Endothelial cell of umbilical vein (primary cell): ENCODE measurements around the gene GRK4. TPM values are rescaled to one million over a fixed set of nuclear protein-coding genes. Genes with fewer than 3 reads are reported as not detected.

Experiments
- BruUV-seq: library from RNA; stranded (reverse); fragments of 400-500 nt; replicated peaks from 2 replicates; lab custom pipeline; 2021; lab: Mats Ljungman, UMichigan
- CTCF ChIA-PET: fragments of 300-600, 350-600 bp; sonication (Branson Sonifier 250); formaldehyde crosslinking; loops from one replicate; lab custom pipeline; 2021; ENCODE audit warnings: antibody characterized with exemption, inconsistent platforms; lab: Charles Lee
- POLR2A ChIA-PET: fragments of 300-600, 350-600 bp; sonication (Branson Sonifier 250); formaldehyde crosslinking; loops from one replicate; lab custom pipeline; 2021; ENCODE audit warnings: antibody characterized with exemption, inconsistent platforms; lab: Charles Lee
- DNase-seq: peaks from one replicate; pipeline ENCODE4 v3.0.0-alpha.2; 2011; ENCODE audit warnings: low read depth, low spot score
- FAIRE-seq: peaks from 2 replicates; lab custom pipeline; 2011; peaks lifted over from hg19 to GRCh38; lab: Jason Lieb, UNC
- H2AFZ ChIP-seq: 2 replicates; pipeline ENCODE4 v1.6.0; 2012; ENCODE audit warnings: low read depth, low read length, control low read depth, inconsistent platforms
- H3K27ac ChIP-seq: 2 replicates; pipeline ENCODE4 v1.5.1; 2011; ENCODE audit warnings: low read depth, mild to moderate bottlenecking, control low read depth, low read length, moderate library complexity; ENCODE audit not compliant: insufficient read depth
- H3K27me3 ChIP-seq, 2 experiments: 2 replicates each; pipeline versions ENCODE4 v1.6.0 to v1.6.1; 2011; ENCODE audit warnings: low read length in 2 of 2, mixed read lengths in 1 of 2; ENCODE audit not compliant: control insufficient read depth in 2 of 2, insufficient read depth in 2 of 2
- H3K36me3 ChIP-seq, 2 experiments: 2 replicates in 1 of 2; 3 replicates in 1 of 2; pipeline ENCODE4 v1.5.1; 2011; ENCODE audit warnings: low read length in 2 of 2, mild to moderate bottlenecking in 1 of 2, moderate library complexity in 1 of 2; ENCODE audit not compliant: control insufficient read depth in 2 of 2, insufficient read depth in 2 of 2; ENCODE audit errors: extremely low read depth in 1 of 2
- H3K4me1 ChIP-seq: 3 replicates; pipeline ENCODE4 v1.5.1; 2011; ENCODE audit warnings: mild to moderate bottlenecking, low read length; ENCODE audit not compliant: control insufficient read depth, insufficient read depth; ENCODE audit errors: extremely low read depth
- H3K4me2 ChIP-seq: 2 replicates; pipeline ENCODE4 v1.6.1; 2011; ENCODE audit warnings: low read length, control low read depth, mixed read lengths; ENCODE audit not compliant: insufficient read depth
- H3K4me3 ChIP-seq, 3 experiments: fragments of 200-600 bp in 1 of 3; sonication (generic), shearing (Covaris generic) in 1 of 3; replicated peaks in 1 of 3; 2 replicates each; pipeline ENCODE4 v1.5.1; 2011 to 2016; ENCODE audit warnings: control low read depth in 3 of 3, low read length in 3 of 3, mild to moderate bottlenecking in 2 of 3, inconsistent platforms in 1 of 3, low read depth in 1 of 3, moderate library complexity in 1 of 3; ENCODE audit not compliant: insufficient read depth in 1 of 3
- H3K79me2 ChIP-seq: 2 replicates; pipeline ENCODE4 v1.6.0; 2012; ENCODE audit warnings: low read length, inconsistent platforms; ENCODE audit not compliant: control insufficient read depth, insufficient read depth
- H3K9ac ChIP-seq: replicated peaks from 2 replicates; pipeline ENCODE3; 2011; ENCODE audit warnings: low read length, control low read depth; ENCODE audit not compliant: insufficient read depth; ENCODE audit errors: extremely low read depth
- H3K9me1 ChIP-seq: replicated peaks from 3 replicates; pipeline ENCODE4 v1.6.0; 2011; ENCODE audit warnings: mild to moderate bottlenecking, low read length; ENCODE audit not compliant: control insufficient read depth, insufficient read depth; ENCODE audit errors: extremely low read depth
- H3K9me3 ChIP-seq: replicated peaks from 2 replicates; pipeline ENCODE4 v1.5.1; 2012; ENCODE audit warnings: low read length, inconsistent platforms; ENCODE audit not compliant: control insufficient read depth, insufficient read depth
- H4K20me1 ChIP-seq: replicated peaks from 2 replicates; pipeline ENCODE3; 2011; ENCODE audit warnings: mild to moderate bottlenecking, low read length; ENCODE audit not compliant: control insufficient read depth, insufficient read depth; ENCODE audit errors: extremely low read depth
- EZH2 ChIP-seq: IDR thresholded peaks from 2 replicates; pipeline ENCODE4 v1.6.1; 2012; ENCODE audit warnings: borderline replicate concordance, low read depth, mild to moderate bottlenecking, moderate library complexity, low read length, inconsistent platforms; ENCODE audit not compliant: severe bottlenecking
- FOS ChIP-seq: IDR thresholded peaks from 2 replicates; pipeline ENCODE4 v1.6.1; 2011; ENCODE audit warnings: mild to moderate bottlenecking, low read length, moderate library complexity, borderline replicate concordance; ENCODE audit not compliant: insufficient read depth
- GATA2 ChIP-seq: IDR thresholded peaks from 2 replicates; pipeline ENCODE4 v1.7.0; 2011; ENCODE audit warnings: low read depth, mild to moderate bottlenecking, moderate library complexity, mixed read lengths, low read length; ENCODE audit not compliant: insufficient read length, insufficient read depth
- JUN ChIP-seq: IDR thresholded peaks from 2 replicates; pipeline ENCODE4 v1.6.1; 2011; ENCODE audit warnings: borderline replicate concordance, low read depth; ENCODE audit not compliant: insufficient read length, insufficient read depth
- MYC ChIP-seq: IDR thresholded peaks from one replicate; pipeline ENCODE4 v1.6.1; 2011; ENCODE audit warnings: mild to moderate bottlenecking, low read depth, low read length
- POLR2A ChIP-seq: IDR thresholded peaks from 2 replicates; pipeline ENCODE4 v1.6.1; 2012; ENCODE audit warnings: low read depth, mild to moderate bottlenecking, control low read depth, low read length
- POLR2AphosphoS5 ChIP-seq: IDR thresholded peaks from 2 replicates; pipeline ENCODE4 v1.6.1; 2012; ENCODE audit warnings: low read depth, mild to moderate bottlenecking, control low read depth, low read length, moderate library complexity; ENCODE audit not compliant: insufficient read depth
- dilution Hi-C: fragments of 300-500 bp; cut with MboI; formaldehyde crosslinking; loops from one replicate; pipeline ENCODE4 v1.15.0; 2019; ENCODE audit warnings: low sequenced_read_pairs; ENCODE audit not compliant: extremely low pct_ligation_motif_present
- intact Hi-C: fragments of 100-400 bp; cut with micrococcal nuclease; formaldehyde crosslinking; loops from one replicate; pipeline ENCODE4 v1.10.0; 2022
- polyA plus RNA-seq, 4 experiments: library from polyadenylated mRNA; depleted of rRNA in 3 of 4; stranded (reverse) in 3 of 4; unstranded in 1 of 4; fragments of >200 nt; gene quantifications; 2 replicates each; pipeline versions ENCODE4 v1.2.1 to v1.2.3, GENCODE V29; 2011 to 2012; ENCODE audit warnings: missing spikeins in 1 of 4
- total RNA-seq: library from RNA; stranded (reverse); gene quantifications from 2 replicates; pipeline ENCODE4 v1.2.3, GENCODE V29; 2021
- TF ChIP-seq, protein P1 (sequence below): IDR thresholded peaks from 2 replicates; pipeline ENCODE4 v1.6.1; 2011; ENCODE audit not compliant: insufficient read depth, insufficient read length
- TF ChIP-seq, protein P2 (sequence below), 2 donors: IDR thresholded peaks; 1 replicate in 1 of 2; 2 replicates in 1 of 2; pipeline ENCODE4 v1.5.1; 2011; ENCODE audit warnings: low read length in 2 of 2, mild to moderate bottlenecking in 2 of 2, moderate library complexity in 2 of 2, control low read depth in 1 of 2, inconsistent platforms in 1 of 2, low read depth in 1 of 2; ENCODE audit not compliant: insufficient read depth in 1 of 2; ENCODE audit errors: extremely low read depth in 1 of 2

Gene GRK4
- total and polyA plus RNA-seq, 2 donors (not counting 3 experiments of a cell fraction or from before 2014, with no cell fraction given): 3.1 to 6.3 TPM

DNA sequence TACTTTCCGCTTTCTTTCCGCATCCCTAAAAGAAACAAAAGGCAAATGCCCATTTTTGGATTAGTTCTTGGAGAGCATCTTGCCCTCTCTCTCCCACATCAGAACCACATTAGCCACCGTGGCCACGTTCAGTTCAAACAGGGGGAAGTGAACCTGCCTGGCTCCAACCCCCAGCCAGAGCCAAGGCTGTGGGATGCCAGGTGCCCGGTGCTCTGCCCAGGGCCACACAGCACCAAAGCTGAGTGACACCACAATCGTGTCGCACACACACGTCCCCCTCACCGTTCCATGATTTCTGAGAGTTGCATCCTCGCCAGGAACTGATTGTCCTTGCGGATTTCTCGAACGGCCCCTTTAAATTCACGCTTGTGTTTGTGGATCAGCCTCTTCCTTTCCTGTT, 24.5 kb upstream of the GRK4 start:
- Histone ChIP-seq H3K9ac (no peak overlapping the region), H2AFZ (no peak overlapping the region), H3K4me1 (peaks cover 11% of the 10 kb centered on the region), H4K20me1 (no peaks in the 10 kb centered on the region), H3K36me3 (peaks cover 8 to 51% of the 10 kb centered on the region in 2 experiments), H3K9me1 (no peaks in the 10 kb centered on the region), H3K4me2 (no peak overlapping the region), H3K27me3 (no peaks in the 10 kb centered on the region), H3K27ac (no peak overlapping the region), H3K4me3 (no peak overlapping the region), H3K79me2 (peaks cover 1% of the 10 kb centered on the region), H3K9me3 (no peaks in the 10 kb centered on the region)
- ChIA-PET POLR2A (no interaction called here), CTCF (interaction anchor here (1.4 to 1.7 kb wide), 2 partner anchors 10 to 15 kb away, joined by 3 to 4 read pairs; no protein-coding TSS in a partner anchor)
- dilution Hi-C loops (no loop called here), intact Hi-C loops (no loop called here)
- TF ChIP-seq MYC (no peak), POLR2A (no peak), FOS (no peak), GATA2 (no peak)
- TF ChIP-seq, protein P1, sequence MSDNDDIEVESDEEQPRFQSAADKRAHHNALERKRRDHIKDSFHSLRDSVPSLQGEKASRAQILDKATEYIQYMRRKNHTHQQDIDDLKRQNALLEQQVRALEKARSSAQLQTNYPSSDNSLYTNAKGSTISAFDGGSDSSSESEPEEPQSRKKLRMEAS: no peak
- no peak for DNase-seq
- BruUV-seq: no TSS peak
- no peak for FAIRE-seq

DNA sequence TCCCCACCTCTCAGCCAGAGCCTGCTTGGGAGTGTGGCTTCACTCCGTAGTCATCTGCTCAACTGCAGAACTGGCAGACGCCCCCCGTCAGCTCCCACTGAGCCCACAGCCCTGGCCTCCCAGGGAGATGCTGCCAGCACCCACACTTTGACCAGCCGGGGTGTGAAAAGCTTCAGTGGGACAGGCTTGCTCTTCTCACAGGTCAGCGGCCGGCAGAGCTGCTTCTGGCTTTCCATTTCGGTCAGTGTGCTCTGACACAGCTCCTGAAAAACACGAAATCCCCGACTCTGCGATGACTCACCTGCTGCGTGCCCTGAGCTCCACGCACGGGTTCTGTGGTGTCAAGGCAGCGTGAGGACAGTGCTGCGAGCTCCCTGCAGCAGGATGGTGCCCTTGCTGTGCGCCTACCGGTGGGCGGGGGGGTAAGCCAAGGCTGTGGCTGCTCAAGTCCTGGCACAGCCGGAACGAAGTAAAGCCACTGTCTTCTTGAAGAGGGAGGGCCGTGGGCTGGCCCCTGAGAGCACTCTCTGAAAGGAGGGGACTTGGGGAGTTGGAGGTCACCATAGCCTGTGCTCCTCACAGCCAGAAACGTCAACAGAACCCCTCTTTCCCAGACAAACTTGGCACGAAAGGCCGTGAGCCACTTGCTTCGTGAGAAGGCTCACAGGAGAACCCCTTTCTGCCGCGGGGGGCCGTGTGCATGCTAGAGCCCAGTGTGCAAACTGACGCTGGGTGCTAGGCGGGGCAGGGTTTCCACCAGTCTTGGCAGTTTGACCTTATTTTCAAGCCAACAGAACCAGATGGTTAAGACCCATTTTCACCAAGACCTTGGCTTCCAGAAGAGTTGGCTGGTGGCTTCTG, 23.8 kb upstream of the GRK4 start:
- DNase-seq (no peak), FAIRE-seq (no peak)
- H3K9ac ChIP-seq: no peak overlapping the region
- TF ChIP-seq, protein P2, sequence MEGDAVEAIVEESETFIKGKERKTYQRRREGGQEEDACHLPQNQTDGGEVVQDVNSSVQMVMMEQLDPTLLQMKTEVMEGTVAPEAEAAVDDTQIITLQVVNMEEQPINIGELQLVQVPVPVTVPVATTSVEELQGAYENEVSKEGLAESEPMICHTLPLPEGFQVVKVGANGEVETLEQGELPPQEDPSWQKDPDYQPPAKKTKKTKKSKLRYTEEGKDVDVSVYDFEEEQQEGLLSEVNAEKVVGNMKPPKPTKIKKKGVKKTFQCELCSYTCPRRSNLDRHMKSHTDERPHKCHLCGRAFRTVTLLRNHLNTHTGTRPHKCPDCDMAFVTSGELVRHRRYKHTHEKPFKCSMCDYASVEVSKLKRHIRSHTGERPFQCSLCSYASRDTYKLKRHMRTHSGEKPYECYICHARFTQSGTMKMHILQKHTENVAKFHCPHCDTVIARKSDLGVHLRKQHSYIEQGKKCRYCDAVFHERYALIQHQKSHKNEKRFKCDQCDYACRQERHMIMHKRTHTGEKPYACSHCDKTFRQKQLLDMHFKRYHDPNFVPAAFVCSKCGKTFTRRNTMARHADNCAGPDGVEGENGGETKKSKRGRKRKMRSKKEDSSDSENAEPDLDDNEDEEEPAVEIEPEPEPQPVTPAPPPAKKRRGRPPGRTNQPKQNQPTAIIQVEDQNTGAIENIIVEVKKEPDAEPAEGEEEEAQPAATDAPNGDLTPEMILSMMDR (IDR thresholded peaks at IDR 0.05; ENCODE audit: extremely low read depth in 1 of 2, insufficient read depth in 1 of 2, low read depth in 1 of 2, low read length in 2 of 2): no peak
- TF ChIP-seq POLR2A (no peak), FOS (no peak), GATA2 (no peak), JUN (no peak), EZH2 (no peak), MYC (no peak), POLR2AphosphoS5 (no peak)
- TF ChIP-seq, protein P1: no peak
- intact Hi-C loops: no loop called here
- H3K27me3 ChIP-seq: no peaks in the 10 kb centered on the region
- BruUV-seq: no TSS peak
- no peak overlapping the region for H3K27ac ChIP-seq
- H3K4me1 ChIP-seq: peaks cover 11% of the 10 kb centered on the region
- H3K36me3 ChIP-seq: peaks cover 9 to 54% of the 10 kb centered on the region in 2 experiments
- ChIA-PET CTCF (interaction anchor here (1.7 kb wide), 1 partner anchor 9 kb away, joined by 4 read pairs; no protein-coding TSS in a partner anchor), POLR2A (no interaction called here)
- dilution Hi-C loops: no loop called here
- no peaks in the 10 kb centered on the region for H3K9me1 ChIP-seq
- no peaks in the 10 kb centered on the region for H3K9me3 ChIP-seq
- H3K79me2 ChIP-seq: no peaks in the 10 kb centered on the region
- H3K4me3 ChIP-seq: no peak overlapping the region
- H2AFZ ChIP-seq: no peak overlapping the region
- no peaks in the 10 kb centered on the region for H4K20me1 ChIP-seq
- H3K4me2 ChIP-seq: no peak overlapping the region
